ENCODE measurements around the gene ELAPOR2.
"Not testable (repeated sequence)": the region's sequence is repeated elsewhere in the genome, so short reads cannot be mapped to it uniquely, and the experiment has no call there.

ELAPOR2 gene

DNA sequence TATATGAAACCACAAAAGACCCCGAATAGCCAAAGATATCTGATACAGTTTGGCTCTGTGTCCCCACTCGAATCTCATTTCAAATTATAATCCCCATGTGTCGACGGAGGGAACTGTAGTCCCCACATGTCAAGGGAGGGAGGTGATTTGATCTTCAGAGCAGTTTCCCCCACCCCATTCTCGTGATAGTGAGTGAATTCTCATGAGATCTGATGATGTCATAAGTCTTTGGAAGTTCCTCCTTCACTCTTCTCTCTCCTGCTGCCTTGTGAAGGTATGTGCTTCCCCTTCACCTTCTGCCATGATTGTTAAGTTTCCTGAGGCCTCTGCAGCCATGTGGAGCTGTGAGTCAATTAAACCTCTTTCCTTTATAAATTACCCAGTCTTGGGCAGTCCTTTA lies 13.0 kb downstream of the ELAPOR2 start:
- no peak for DNase-seq (ENCODE audit: low read depth in 2 of 2)

DNA sequence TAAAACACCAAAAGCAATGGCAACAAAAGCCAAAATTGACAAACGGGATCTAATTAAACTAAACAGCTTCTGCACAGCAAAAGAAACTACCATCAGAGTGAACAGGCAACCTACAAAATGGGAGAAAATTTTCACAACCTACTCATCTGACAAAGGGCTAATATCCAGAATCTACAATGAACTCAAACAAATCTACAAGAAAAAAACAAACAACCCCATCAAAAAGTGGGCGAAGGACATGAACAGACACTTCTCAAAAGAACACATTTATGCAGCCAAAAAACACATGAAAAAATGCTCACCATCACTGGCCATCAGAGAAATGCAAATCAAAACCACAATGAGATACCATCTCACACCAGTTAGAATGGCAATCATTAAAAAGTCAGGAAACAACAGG lies 14.7 kb downstream of the ELAPOR2 start:
- not testable (repeated sequence) for DNase-seq (ENCODE audit: low read depth in 2 of 2)

DNA sequence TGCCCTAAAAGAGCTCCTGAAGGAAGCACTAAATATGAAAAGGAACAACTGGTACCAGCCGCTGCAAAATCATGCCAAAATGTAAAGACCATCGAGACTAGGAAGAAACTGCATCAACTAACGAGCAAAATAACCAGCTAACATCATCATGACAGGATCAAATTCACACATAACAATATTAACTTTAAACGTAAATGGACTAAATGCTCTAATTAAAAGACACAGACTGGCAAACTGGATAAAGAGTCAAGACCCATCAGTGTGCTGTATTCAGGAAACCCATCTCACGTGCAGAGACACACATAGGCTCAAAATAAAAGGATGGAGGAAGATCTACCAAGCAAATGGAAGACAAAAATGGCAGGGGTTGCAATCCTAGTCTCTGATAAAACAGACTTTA lies 17.9 kb downstream of the ELAPOR2 start:
- not testable (repeated sequence) for DNase-seq (ENCODE audit: low read depth in 2 of 2)

DNA sequence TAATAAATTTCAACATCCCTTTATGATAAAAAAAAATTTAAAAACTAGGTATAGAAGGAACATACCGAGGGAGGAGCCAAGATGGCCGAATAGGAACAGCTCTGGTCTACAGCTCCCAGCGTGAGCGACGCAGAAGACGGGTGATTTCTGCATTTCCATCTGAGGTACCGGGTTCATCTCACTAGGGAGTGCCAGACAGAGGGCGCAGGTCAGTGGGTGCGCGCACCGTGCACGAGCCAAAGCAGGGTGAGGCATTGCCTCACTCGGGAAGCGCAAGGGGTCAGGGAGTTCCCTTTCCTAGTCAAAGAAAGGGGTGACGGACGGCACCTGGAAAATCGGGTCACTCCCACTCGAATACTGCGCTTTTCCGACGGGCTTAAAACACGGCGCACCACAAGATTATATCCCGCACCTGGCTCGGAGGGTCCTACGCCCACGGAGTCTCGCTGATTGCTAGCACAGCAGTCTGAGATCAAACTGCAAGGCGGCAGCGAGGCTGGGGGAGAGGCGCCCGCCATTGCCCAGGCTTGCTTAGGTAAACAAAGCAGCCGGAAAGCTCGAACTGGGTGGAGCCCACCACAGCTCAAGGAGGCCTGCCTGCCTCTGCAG lies 19.7 kb downstream of the ELAPOR2 start:
- not testable (repeated sequence) for DNase-seq (ENCODE audit: low read depth in 2 of 2)

DNA sequence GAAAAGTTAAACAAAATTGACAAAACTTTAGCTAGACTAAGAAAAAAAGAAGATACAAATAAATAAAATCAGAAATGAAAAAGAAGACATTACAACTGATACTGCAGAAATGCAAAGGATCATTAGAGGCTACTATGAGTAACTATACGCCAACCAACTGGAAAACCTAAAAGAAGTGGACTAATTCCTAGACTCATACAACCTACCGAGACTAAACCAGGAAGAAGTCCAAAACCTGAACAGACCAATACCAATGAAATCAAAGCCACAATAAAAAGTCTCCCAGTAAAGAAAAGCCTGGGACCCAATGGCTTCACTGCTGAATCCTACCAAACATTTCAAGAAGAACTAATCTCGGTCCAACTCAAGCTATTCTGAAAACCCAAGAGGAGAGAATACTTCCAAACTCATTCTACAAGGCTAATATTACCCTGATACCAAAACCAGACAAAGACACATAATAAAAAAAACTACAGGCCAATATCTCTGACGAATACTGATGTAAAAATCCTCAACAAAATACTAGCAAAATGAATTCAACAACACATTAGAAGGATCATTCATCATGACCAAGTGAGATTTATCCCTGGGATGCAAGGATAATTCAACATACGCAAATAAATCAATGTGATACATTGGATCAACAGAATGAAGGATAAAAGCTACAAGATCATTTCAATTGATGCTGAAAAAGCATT lies 20.3 kb downstream of the ELAPOR2 start:
- DNase-seq (ENCODE audit: low read depth in 2 of 2): no peak

DNA sequence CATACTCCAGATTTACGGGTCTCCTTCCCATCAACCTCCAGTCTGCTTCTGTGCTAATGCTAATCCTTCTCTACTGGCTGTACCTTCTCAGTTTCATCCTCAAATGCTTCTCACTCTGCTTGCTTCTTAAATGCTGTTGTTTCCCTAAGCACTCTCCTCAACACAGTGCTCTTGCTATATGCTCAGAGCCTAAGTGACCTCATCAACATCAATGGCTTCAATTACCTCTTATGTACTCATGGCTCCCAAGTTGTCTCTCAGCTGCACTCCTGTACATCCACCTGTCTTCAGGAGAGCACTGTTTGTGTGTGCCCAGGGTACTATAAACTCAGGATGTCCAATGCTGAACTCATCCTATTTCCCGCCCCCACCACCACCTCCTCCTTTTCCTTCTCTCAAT lies 22.5 kb downstream of the ELAPOR2 start:
- DNase-seq (ENCODE audit: low read depth in 2 of 2): no peak

DNA sequence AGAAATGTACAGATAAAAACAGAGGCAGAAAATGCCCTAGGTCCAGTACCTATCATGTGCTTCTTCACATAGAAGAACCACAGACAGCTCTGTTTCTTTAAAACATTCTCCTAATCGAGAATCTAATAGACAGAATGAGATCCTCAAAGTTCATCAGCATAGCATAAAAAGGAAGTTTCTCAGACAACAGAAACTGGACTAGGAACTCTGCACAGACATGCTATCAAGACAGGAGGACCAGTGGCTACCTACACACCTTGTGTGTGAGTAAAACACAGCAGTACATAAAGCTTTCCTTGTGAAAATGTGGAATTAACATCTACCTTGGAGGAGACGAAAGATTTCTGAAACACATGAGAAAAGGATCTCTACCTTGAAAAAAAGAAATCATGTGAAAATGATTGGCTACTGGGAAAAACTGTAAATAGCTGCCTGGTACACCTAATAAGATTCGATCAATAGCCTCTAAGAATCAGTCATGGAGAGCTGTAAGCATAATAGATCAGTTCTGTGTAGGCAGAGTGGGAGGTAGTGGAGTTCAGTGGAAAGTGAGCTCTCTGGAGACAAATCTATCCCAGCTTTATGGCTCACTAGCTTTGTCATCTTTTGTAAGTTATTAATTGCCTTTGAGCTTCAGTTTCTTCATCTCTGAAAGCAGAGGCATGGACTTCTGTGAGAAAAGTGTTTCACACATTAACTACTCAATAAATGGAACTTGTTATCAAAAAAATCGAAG lies 26.7 kb downstream of the ELAPOR2 start:
- no peak for DNase-seq (ENCODE audit: low read depth in 2 of 2)

DNA sequence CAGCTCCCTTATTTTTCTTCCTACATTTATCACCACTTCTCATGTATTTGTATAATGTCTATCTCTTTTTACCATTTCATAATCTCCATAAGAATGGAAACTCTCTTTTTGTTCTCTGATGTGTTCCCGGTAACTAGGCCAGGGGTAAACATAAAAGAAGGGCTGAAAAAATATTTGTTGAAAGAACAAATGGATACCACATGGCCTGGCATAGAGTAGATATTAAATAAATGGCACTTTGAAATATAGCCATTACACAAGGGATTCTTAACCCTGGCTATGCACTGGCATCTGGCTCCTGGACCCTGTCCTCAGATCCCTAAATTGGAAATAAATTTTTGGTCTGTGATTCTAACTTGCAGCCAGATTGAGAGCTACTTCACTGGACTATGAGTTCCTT lies 30.4 kb downstream of the ELAPOR2 start:
- no peak for DNase-seq (ENCODE audit: low read depth in 2 of 2)

DNA sequence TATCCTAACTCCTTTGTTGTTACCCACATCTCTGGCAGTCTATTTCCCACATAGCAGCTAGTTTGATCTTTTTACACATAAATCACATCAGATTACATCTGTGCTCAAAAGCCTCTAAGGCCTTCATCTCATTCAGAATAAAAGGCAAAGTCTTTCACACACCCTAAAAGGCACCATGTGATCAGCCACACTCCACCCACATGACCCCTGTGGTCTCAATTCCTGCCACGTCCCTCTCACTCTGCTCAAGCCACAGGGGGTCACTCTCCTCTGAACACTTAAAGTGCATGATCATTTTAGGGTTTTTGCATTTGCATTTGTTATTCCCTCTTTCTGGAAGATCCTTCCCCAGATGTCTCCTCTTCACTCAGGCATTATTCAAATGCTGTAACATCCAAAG lies 30.8 kb downstream of the ELAPOR2 start:
- no peak for DNase-seq (ENCODE audit: low read depth in 2 of 2)

DNA sequence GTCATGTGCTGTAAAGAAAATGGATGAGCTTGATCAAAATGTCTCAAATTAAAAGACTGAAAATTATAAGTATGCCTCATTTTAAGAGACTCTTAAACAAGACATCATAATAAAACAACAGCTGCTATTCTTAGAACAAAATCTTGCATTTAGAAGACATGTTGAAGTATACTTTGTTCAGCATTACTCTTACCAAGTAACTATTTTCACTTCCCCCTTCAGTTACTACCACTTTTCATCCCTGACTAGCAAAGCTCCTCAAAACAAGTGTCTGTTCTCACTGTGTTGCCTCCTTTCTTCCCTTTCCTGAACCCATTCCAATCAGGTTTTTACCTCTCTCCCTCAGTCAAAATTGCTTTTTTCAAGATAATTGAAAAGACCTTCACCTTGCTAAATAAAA lies 31.6 kb downstream of the ELAPOR2 start:
- no peak for DNase-seq (ENCODE audit: low read depth in 2 of 2)

DNA sequence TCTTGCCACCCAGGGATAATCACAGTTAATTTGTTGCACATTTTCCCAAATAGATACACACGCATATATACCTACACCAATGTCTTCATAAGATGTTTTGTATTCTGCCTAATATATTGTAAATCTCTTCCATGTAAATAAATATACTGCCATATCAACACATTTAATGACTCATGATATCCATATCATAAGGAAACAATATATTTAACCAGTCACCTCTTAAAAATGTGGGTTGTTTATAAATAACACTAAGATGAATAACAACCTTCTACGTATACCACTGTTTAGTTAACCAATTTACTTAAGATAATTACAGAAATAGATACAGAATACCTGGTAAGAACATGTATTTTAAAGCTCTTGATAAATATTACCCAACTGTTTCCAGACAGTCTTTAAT lies 38.2 kb downstream of the ELAPOR2 start:
- no peak for DNase-seq (ENCODE audit: low read depth in 2 of 2)

DNA sequence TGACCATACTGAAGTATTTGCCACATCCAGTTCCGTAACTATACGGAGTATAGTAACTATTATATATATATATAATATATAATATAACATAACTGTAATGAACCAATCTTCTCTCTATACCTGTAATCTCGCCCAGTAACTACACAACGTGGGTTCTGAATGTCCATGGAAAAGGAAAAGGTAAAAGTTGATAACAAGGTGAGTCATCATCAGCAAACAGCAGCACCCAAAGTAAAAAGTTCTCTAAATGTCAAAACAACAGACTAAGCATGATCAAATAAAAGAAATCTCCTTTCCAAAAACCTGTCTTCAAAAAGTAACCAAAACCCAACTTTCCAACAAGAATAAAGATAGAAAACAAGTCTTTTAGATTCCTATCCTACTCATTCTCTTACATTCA lies 42.8 kb downstream of the ELAPOR2 start:
- DNase-seq (ENCODE audit: low read depth in 2 of 2): no peak

DNA sequence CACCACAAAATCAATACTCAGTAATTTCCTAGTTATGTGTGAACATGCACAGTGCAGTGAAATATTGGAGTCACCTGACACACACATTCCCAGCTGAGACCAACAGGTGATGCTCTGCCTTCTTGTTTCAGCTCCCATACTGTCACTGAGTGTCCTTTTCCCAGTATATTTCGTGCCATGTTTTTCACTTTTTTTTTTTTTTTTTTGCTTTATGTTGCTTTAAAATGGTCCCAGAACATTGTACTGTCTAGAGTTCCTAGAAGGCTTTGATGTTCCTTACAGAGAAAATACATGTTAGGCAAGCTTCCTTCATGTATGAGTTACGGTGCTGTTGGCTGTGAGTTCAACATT lies 45.6 kb downstream of the ELAPOR2 start:
- no peak for DNase-seq (ENCODE audit: low read depth in 2 of 2)

DNA sequence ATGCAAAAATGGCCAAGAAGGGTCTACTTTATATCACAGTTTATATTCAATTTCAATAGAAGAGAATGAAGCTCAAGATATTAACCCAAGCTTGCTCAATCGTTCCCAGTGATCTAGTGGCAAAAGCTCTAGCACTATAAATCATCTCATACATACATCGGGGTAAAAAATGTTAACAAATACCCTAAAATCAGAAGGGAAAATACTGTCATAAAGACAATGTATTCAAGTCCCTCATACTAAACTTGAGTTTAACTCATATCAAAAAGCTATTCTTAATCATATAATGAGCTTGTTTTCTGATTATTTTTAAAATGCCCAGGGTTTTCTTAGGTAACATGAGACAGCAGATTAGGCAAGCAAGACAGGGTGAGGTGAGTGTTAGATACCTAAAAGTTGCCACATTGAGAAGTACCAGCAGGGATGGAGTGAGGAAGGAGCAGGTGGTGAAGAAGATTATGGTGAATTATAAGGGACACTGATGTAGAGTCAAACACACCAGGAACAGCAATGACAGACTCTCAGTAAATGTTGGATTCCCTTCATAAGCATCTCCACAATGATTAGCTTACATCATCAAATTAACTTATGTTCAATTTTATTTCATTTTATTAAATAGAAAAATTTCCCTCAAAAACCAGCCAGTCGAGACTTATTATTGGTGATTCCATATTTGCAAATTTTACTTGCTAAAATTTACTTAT lies 46.2 kb downstream of the ELAPOR2 start:
- no peak for DNase-seq (ENCODE audit: low read depth in 2 of 2)

Measured in stimulated activated CD8-positive, alpha-beta memory T cell treated with anti-CD3 and anti-CD28 coated beads, Interleukin-2, amount 100 ng/mL, for 1 hour (primary cell).